ENCODE measurements around the gene SORCS1.

SORCS1 gene

DNA sequence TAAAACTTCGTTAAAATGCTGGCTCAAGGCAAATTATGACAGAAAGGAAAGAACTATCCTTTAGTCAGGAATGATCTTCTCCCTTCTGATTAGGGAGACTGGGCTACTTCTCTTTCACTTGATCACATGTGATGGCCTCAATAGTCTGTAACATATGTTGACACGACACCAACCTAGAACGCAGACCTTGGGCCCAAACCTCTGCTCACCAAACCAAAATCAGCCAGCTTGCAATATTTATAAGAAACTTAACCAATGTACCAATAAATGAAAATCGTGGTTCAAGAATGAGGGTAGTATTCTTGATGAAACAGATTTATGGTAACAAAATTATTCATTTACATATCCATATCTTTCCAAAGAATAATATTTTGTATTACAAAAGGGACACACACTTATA lies 361.6 kb downstream of the SORCS1 start:
- no peak for DNase-seq

GRCh38 chr10:106799776-106800175 lies 364.7 kb downstream of the SORCS1 start:
- DNase-seq = no peak

GRCh38 chr10:106795619-106796018 lies 368.9 kb downstream of the SORCS1 start:
- no peak for DNase-seq

- DNase-seq = peak; percentile 6
These were observed 370.9 kb downstream of the SORCS1 start for GRCh38 chr10:106793617-106794016.

DNA sequence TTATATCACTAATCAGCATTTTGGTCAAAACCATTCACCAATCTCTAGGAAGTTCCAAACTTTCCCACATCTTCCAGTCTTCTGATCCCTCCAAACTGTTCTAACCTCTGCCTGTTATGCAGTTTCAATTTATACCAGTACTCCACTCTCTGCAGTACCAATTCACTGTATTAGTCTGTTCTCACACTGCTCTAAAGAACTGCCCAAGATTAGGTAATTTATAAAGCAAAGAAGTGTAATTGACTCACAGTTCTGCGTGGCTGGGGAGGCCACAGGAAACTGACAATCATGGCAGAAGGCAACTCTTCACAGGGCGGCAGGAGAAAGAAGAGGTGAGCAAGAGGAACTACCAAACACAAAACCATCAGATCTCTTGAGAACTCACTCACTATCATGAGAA lies 374.9 kb downstream of the SORCS1 start:
- no peak for DNase-seq

DNA sequence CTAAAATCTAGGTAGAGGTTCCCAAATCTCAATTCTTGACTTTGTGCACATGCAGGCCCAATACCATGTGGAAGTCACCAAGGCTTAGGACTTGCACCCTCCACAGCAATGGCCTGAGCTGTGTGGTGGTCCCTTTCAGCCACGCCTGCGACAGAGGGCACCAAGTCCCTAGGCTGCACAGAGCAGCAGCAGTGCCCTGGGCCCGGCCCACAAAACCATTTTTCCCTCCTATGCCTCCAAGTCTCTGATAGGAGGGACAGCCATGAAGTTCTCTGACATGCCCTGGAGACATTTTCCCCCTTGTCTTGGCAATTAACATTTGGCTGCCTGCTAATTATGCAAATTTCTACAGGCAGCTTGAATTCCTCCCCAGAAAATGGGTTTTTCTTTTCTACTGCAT lies 375.5 kb downstream of the SORCS1 start:
- no peak for DNase-seq

DNA sequence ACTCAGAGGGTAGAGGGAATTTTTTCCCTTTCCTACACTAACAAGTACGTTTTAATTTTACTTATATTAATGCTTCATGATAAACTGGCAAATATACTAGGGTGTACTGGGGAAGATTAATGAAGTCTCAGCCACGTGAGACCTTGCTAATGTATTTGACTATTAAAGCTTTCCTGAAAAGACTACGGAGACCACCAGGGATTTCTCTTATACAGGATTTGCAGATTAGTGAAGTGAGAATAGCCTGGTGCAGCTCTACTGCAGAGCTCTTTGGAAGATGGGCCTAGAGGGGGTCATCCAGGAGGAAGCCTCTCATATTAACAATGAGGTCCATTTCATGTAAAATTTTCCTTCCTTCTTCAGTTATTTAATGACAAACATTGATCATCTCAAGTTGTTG lies 379.0 kb downstream of the SORCS1 start:
- DNase-seq = no peak

- DNase-seq = no peak
These were observed 383.9 kb downstream of the SORCS1 start for GRCh38 chr10:106780632-106781031.

DNA sequence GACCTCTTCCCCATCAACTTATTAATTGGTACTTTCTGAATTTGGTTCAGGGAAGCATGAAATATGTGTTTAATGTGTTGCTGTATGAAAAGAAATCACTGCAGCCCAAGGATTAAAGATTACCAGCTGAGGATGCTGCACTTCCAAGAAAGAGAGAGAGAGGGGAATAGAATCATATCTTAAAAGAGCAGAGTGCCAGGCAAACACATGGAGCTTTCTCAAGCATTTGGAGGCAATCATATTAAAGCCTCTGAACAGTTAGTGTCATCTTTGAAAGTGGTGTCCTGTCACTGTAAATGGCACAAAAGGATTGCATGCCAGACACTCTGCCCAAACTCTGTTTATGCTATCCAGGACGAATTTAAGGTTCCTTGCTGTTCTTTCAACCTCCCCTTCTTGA lies 386.7 kb downstream of the SORCS1 start:
- DNase-seq = no peak

DNA sequence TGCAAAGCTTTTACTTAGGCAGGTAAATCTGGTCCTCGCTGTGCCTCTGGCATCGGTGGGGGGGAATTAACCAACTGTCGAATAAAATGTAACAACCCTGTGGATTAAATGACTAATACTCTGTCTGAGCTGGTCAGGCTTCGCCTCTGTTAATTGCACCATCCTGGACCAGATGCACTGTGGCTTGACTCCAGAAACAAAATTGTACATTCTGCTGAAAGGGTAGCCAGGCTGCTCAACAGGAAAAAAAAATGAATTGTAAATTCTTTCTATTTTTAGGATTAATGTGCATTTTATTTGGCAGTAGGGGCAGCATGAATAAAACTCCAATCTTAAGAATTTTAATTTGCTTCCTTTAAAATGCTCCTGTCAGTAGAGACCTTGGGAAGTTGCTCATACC lies 389.4 kb downstream of the SORCS1 start:
- DNase-seq = no peak

DNA sequence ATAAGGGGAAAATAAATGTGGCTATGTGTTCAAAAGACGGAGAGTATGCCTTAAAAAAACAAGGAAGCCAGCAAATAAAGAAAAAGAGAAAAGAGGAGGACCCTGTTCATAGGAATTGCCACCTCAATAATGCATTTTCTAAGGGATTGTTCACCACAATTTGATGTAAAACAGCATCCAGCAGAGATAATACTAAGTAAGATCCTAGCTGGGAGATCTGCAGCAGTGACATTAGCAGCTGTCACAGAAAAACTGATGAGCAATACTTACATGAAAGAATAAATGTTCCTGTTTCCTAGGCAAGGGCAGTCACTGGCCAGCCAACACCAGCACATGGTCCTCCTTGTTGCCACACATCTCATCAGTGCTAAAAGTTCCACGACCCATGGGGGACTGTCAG lies 391.5 kb downstream of the SORCS1 start:
- DNase-seq = no peak

GRCh38 chr10:106771154-106771553 lies 393.4 kb downstream of the SORCS1 start:
- no peak for DNase-seq

DNA sequence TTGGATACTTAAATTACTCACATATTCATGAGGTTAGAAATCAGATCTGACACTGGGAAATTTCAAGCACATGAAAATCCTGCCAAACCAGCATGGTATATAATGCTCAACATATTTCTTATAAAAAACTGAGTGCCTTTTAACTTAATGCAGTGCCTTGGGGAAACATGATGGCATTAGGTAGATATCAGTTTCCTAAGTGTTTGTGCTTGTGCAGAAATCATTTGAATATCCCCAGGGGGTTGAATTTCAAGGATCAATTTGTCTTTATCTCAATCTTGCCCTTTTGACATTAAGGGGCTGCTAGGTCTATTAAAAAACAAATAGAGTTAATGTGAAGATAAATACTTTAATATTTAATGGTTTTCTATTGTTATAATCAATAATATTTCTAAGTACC lies 396.3 kb downstream of the SORCS1 start:
- DNase-seq = no peak

DNA sequence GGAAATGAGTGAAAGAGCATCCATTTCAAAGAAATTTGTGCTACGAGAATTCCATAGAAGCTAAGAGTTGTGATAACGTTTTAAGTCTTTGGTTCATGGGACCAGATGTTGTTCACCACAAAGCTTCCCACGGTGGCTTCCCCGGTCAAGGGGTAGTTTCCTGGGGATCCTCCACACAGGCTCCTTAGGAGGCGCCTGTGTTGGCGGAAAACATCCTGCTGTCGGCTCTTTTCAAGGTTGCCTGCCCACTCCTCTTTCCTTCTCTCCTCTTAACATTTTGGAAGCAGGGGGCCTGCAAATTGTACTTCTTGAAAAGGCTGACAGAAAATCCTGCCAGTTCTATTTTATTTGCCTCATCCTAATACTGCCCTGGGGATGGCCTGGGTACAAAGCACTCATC lies 398.6 kb downstream of the SORCS1 start:
- DNase-seq = no peak

GRCh38 chr10:106765241-106765754 lies 399.2 kb downstream of the SORCS1 start:
- no peak for DNase-seq

DNA sequence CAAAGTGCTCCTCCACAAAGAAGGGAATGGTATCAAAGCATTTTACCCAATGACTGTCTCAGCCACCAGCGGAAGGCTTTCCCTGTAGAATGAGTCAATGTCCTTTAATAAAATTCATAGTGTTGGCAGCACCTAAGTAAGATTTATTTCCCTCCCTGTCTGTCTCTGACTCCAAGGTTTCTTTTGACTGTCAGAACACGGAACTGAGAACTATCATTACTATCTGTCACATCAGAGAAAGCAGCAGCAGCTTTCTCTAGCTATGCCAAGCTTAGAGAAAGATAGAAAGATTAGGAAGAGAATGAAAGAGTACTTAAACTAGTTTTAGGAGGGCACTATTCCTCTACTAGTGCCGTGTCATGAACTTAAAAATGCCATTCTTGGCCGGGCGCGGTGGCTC lies 400.1 kb downstream of the SORCS1 start:
- DNase-seq = no peak

DNA sequence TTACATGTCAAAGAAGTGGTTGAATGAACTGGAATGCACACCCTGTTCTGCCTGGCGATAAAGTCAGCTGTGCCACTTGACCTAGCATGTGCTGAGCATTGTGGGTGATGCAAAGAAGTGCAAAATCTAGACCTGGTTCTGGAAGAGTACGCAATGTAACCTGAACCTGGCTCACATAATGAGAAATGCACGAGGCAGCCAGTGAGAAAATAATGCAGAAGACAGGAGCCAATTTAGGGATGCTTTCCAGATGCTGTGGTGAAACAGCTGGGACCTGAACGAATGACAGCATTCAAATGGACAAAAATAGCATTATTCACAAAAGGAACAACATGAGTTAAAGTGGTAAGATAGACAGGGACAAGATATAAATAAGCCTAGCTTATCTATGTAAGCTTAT lies 402.6 kb downstream of the SORCS1 start:
- DNase-seq = no peak

GRCh38 chr10:106757521-106757920 lies 407.0 kb downstream of the SORCS1 start:
- DNase-seq = no peak

DNA sequence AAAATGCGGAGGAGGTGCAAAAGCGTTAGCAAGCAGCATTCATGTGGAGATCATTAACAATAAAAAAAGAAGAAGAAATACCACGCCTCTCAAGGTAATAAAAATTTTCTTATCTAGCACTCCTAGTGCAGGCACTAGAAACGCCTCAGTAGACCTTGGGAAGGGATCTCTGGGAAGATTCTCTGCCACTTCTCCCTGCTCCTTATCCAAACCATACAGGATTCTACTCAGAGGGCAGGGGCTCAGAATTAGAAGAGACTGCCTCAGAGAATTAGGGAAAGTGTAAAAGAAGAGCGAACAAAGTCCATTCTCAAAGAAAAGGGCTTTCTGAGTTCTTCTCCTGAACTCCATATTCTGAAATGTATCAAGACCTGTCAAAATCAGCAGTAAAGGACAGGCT lies 413.4 kb downstream of the SORCS1 start:
- no peak for DNase-seq

DNA sequence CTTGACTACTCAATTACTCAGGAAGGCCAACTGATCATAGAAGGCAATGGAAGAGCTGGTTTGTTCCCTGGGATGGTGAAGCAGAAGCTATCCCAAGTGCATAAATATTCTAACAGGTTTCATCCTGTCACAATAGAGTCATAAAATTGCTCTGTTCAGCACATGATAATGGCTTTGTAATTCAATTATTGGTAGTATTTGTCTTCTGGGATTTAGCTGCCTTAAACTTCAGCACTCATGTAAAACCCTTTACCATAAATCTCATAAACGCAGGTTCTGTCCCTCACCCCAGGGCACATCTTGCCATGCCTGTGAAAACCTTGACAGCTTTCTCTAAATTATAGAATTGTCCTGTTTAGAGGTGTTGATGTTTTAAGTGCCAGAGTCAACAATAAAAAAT lies 417.6 kb downstream of the SORCS1 start:
- no peak for DNase-seq

DNA sequence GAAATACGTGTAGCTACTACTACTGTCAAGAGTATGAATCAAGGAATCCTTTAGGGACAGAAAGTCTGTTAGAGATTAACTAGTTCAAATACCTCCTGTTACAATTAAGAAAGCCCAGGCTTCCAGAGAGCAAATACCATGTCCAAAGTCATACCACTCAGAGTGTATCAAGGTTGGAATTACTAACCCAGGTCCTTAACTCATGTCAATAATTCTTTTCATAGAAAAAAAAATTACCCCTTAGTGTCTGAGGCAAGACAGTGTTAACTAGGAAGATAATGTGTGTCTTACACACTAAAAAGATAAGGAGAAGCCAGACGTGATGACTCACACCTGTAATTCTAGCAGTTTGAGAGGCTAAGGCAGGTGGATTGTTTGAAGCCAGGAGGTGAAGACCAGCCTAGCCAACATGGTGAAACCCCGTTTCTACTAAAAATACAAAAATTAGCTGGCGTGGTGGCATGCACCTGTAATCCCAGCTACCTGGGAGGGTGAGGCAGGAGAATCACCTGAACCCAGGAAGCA lies 423.4 kb downstream of the SORCS1 start:
- DNase-seq = no peak

- no peak for DNase-seq
These were observed 424.4 kb downstream of the SORCS1 start for GRCh38 chr10:106740071-106740470.

GRCh38 chr10:106734220-106734619 lies 430.3 kb downstream of the SORCS1 start:
- no peak for DNase-seq

DNA sequence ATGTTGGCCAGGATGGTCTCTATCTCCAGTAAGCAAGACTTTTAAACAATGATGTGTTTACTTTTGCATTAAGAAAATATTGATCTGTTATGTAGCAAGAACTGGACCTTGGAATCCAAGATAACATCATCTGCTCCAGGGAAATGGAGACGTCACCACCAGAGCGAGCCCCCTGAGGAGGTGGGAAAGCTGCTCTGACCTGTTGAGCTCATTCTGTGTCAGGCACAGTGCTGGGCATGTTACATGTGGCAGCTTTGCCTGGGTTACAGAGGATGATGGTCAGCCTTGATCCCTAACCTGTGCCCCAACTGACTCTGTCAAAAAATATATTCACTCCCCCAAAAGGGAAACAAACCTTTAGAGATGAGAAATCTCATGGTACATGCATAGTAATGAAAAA lies 436.3 kb downstream of the SORCS1 start:
- no peak for DNase-seq

DNA sequence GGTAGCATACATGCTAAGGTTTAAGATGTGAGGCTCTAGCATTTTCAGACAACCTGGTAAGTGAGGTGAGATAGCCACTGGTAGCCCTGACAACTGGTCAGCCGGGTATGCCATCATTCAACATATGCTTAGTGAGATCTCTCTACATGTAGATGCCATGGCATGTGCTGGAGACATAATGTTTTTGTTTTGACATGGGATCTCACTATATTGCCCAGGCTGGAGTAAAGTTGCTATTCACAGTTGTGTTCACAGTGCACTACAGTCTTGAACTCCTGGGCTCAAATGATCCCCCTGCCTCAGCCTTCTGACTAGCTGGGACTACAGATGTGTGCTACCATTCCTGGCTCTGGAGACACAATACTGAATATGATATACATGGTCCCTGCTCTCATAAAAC lies 437.3 kb downstream of the SORCS1 start:
- DNase-seq = no peak

All from fibroblast of skin of back (primary cell).